Activated CD8-positive, alpha-beta memory T cell treated with anti-CD3 and anti-CD28 coated beads, Interleukin-2, amount 50 U/mL, for 4 hours (primary cell): ENCODE data around the gene FSD2.
A peak's percentile ranks its signal among the peaks of the same experiment; 100 is the strongest.
"Not testable (repeated sequence)": the region's sequence is repeated elsewhere in the genome, so short reads cannot be mapped to it uniquely, and the experiment has no call there.

Experiments
- DNase-seq: peaks from one replicate; pipeline ENCODE4 v3.0.0-alpha.2; 2020

Gene FSD2

GRCh38 chr15:82829234-82829633 is 23.4 kb upstream of the FSD2 start:
- no peak for DNase-seq

- no peak for DNase-seq
These were observed 22.2 kb upstream of the FSD2 start for GRCh38 chr15:82828075-82828474.

GRCh38 chr15:82823049-82823448 is 17.2 kb upstream of the FSD2 start:
- no peak for DNase-seq

GRCh38 chr15:82821851-82822250 is 16.0 kb upstream of the FSD2 start:
- not testable (repeated sequence) for DNase-seq

- not testable (repeated sequence) for DNase-seq
These were observed 15.5 kb upstream of the FSD2 start for GRCh38 chr15:82821396-82821795.

- no peak for DNase-seq
These were observed 14.3 kb upstream of the FSD2 start for GRCh38 chr15:82820128-82820527.

- DNase-seq, result no peak
These were observed 7.1 kb upstream of the FSD2 start for GRCh38 chr15:82812994-82813393.

- DNase-seq, result peak; percentile 34
These were observed 5.1 kb upstream of the FSD2 start for GRCh38 chr15:82810890-82811426.

- peak; percentile 19 for DNase-seq
These were observed 4.4 kb upstream of the FSD2 start for GRCh38 chr15:82810061-82810889.

- peak; percentile 92 for DNase-seq
These were observed 3.6 kb upstream of the FSD2 start, which contains the start of gene WHAMM for GRCh38 chr15:82809308-82810060. Gene WHAMM, plus strand, starts transcription at chr15:82809628. Its CDS starts 99 bp downstream, at chr15:82809727.

GRCh38 chr15:82808634-82809041 is 2.8 kb upstream of the FSD2 start:
- DNase-seq, result no peak

- DNase-seq, result no peak
These were observed 2.2 kb upstream of the FSD2 start for GRCh38 chr15:82807920-82808633.

GRCh38 chr15:82804575-82804949 is 1.3 kb downstream of the FSD2 start:
- DNase-seq, result no peak

GRCh38 chr15:82803793-82804574 is 1.9 kb downstream of the FSD2 start:
- no peak for DNase-seq

GRCh38 chr15:82802497-82802896 is 3.4 kb downstream of the FSD2 start:
- no peak for DNase-seq

GRCh38 chr15:82799183-82799841 is 6.6 kb downstream of the FSD2 start:
- no peak for DNase-seq

- no peak for DNase-seq
These were observed 7.2 kb downstream of the FSD2 start for GRCh38 chr15:82798531-82799166.

- DNase-seq, result no peak
These were observed 7.8 kb downstream of the FSD2 start for GRCh38 chr15:82798104-82798503.

- DNase-seq, result no peak
These were observed 12.1 kb downstream of the FSD2 start for GRCh38 chr15:82793737-82794136.

- DNase-seq, result no peak
These were observed 13.8 kb downstream of the FSD2 start for GRCh38 chr15:82792068-82792467.

- DNase-seq, result no peak
These were observed 15.5 kb downstream of the FSD2 start for GRCh38 chr15:82790321-82790720.
